GM19328 (cell line): Measurements from ENCODE around the gene SPTY2D1.
"Not testable (repeated sequence)": the region's sequence is repeated elsewhere in the genome, so short reads cannot be mapped to it uniquely, and the experiment has no call there.

Experiments
- ATAC-seq: cut with Tn5 transposase; IDR thresholded peaks from one replicate; pipeline ENCODE4 v1.9.1; 2021; ENCODE audit warnings: mild to moderate bottlenecking, moderate library complexity; ENCODE audit not compliant: unreplicated experiment

SPTY2D1 gene, protein sequence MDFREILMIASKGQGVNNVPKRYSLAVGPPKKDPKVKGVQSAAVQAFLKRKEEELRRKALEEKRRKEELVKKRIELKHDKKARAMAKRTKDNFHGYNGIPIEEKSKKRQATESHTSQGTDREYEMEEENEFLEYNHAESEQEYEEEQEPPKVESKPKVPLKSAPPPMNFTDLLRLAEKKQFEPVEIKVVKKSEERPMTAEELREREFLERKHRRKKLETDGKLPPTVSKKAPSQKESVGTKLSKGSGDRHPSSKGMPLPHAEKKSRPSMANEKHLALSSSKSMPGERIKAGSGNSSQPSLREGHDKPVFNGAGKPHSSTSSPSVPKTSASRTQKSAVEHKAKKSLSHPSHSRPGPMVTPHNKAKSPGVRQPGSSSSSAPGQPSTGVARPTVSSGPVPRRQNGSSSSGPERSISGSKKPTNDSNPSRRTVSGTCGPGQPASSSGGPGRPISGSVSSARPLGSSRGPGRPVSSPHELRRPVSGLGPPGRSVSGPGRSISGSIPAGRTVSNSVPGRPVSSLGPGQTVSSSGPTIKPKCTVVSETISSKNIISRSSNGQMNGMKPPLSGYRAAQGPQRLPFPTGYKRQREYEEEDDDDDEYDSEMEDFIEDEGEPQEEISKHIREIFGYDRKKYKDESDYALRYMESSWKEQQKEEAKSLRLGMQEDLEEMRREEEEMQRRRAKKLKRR

DNA sequence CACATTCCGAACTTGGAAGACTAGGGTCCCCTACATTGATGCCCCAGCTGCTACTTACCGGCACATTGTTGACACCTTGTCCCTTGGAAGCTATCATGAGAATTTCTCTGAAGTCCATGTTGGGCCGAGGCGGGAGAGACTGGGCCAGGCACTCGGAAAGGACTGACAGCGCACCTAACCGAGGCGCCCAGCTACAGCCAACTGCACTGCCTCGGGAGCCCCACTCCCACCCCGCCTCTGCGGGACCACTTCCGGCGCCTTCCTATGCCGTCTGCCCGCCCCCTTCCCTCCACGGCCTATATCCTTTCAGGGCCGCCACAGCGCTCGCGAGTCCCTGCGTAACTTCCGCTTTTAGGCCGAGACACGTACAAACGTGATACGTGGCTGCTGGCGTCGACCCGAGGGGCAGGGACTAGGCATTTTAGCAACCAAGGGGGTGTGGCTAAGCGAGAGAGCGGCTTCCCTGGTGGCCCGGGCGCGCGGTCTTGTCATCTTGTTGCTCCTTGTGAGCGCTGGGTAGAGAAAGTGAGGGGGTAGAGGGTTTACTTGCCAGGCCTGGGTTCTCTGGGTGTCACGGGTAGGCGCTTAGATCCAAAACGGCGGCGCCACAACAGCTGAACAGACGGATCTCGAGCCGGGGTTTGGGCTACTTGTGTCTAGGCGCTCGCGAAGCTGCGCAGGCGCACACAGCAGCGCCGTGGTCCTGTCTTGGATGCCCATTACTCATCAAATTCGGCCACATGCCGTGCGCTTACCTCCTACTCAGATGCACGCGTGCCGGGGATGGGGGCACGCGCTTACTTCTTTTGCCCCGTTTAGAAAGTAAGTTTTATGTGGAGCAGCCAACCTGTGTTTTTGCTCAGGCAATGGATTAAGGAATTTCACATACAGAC is at the start of gene SPTY2D1:
Gene SPTY2D1, minus strand, starts transcription at position 203 of the 893 bp plus-strand sequence. Its CDS starts 85 bp downstream, at position 118.
- ATAC-seq, result peak; percentile 96

DNA sequence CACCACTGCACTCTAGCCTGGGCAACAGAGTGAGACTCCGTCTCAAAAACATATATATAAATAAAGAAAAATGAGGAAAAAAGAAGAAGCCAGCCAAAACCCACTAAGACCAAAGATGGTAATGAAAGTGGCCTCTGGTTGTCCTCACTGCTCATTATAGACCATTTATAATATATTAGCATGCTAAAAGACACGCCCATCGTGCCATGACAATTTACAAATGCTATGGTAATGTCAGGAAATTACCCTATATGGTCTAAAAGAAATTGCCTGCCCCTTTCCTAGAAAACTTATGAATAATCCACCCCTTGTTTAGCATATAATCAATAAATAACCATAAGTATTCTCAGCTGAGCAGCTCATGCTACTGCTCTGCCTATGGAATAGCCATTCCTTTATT is 48.3 kb upstream of the SPTY2D1 start:
- no peak for ATAC-seq

DNA sequence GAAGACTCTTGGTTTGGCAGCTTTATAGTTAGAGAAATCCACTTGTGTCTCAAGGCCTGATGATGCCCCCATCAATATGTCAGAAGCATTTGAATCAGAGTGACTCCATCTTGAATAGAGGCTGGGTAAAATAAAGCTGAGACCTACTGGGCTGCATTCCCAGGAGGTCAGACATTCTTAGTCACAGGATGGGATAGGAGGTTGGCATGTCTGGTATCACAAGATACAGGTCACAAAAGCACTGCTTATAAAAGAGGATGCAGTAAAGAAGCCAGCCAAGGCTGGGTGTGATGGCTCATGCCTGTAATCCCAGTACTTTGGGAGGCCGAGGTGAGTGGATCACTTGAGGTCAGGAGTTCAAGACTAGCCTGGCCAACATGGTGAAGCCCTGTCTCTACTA is 47.8 kb upstream of the SPTY2D1 start:
- not testable (repeated sequence) for ATAC-seq

DNA sequence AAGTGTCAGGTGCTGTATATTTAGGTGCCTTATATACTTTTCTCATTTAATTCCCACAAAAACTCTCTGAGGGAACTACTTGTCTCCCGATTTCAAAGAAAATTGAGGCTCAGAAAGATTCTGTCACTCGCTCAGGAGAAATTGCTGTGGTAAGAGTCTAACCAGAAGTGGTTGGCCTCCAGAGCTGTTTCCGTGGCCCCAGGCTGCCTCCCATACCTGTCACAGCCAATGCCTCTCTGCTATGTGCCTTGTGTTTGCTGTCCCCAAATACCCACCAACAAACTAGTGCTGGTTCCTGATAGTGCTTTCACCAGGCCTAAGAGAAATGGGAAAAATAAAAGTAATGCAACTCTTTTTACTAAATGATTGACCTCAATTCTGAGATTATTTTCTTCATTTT is 43.4 kb upstream of the SPTY2D1 start:
- ATAC-seq, result no peak

DNA sequence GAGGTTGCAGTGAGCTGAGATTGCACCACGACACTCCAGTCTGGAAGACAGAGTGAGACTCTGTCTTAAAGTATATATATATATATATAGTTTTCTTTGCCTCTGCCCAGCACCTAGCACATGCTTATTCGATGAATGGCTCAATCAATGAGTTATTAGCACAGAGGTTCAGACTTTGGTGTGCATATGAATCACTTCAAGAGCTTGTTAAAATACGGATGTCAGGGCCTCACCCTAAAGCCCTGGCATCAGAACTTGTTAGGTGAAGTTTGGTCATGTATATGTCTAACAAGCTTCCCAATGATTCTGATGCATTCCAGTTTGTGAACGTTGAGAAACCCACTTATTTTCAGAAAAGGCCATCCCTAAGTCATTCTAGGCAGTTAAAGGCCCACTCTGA is 42.7 kb upstream of the SPTY2D1 start:
- no peak for ATAC-seq

DNA sequence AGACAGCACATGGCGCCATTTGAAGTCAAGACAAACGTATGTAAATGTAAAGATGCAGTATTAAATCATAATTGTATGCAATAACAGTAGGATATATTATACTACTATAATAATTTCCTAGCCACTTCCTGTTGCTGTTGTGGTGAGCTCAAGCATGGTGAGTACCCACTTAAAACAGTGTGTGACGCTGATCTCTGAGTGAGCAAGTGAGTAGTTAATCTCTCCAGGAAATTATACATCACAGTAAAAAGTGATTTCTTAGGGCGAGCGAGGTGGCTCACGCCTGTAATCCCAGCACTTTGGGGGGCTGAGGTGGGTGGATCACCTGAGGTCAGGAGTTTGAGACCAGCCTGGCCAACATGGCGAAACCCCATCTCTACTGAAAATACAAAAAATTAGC is 38.1 kb upstream of the SPTY2D1 start:
- not testable (repeated sequence) for ATAC-seq

DNA sequence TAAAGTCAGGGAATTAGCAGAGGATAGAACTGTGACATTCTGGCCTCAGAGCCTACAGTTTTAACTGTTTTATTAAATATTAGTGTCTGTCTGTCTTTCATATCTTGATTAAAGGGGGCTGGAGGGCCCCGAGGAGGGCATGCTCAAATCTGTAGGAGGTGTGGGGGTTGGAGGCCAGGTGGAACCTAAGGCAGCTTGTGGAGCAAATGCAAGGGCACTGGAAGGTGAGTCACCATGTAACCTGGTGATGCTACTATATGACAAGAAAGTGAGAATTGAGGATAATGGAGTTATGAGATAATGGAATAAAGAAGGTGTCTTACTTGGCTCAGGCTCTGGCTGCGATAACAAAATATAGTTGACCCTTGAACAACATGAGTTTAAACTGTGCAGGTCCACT is 37.1 kb upstream of the SPTY2D1 start:
- no peak for ATAC-seq

DNA sequence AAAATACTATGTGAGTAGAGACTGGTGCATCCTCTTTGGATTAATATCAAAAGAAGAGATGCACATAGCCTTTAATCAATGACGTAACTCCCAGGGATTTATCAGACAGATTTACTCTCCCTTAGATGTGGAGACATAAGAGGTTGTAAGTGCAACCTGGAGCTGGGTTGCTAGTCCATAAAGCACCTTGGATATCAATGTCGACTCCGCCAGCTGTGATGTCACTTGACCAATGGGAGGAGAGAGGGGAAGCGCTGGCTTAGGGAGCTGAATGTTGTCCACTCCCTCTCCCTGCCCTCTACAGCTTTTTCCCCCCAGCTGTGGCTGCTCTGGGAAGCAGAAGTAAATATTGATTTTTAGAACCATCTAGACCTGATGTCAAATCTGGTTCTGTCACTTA is 35.6 kb upstream of the SPTY2D1 start:
- ATAC-seq, result no peak

DNA sequence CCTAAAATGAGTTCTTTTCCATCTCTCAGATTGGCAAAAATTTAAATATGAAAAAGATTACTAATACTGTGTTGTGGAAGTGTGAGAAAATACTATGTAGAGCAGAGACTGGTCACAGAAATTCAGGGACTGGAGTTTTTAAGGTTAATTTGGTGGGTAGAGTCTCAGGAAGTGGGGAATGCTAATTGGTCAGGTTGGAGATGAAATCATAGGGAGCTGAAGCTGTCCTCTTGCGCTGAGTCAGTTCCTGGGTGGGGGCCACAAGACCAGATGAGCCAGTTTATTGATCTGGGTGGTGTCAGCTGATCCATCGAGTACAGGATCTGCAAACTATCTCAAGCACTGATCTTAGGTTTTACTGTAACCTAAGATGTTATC is 35.1 kb upstream of the SPTY2D1 start:
- no peak for ATAC-seq

DNA sequence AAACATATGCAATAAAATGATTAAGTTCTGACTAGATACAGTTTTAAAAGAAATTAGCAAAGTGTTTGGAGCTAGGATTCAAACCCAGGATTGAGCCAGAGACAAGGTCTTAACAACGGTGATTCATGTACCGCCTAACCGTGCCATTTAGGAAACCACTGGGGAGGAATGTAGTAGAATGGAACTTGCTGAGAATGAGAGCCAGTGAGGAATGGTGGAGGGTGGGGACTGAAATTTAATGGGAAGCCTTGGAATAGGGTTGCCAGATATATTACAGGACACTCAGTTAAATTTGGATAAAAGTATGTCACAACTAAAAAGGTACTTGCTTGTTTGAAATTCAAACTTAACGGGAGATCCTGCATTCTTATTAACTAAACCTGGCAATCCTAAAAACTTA is 34.0 kb upstream of the SPTY2D1 start:
- no peak for ATAC-seq

DNA sequence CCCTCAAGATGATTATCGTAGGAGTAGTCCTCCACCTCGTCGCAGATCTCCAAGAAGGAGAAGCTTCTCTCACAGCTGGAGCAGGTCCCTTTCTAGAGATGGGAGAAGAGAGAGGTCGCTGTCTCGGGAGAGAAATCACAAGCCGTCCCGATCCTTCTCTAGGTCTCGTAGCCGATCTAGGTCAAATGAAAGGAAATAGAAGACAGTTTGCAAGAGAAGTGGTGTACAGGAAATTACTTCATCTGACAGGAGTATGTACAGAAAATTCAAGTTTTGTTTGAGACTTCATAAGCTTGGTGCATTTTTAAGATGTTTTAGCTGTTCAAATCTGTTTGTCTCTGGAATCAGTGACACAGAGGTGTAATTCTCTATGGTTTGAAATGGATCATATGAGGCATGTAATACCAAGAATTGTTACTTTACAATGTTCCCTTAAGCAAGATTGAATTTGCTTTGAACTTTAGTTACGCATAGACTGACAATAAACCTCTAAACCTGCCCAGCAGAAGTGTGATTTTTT is 31.3 kb upstream of the SPTY2D1 start:
- ATAC-seq, result not testable (repeated sequence)

DNA sequence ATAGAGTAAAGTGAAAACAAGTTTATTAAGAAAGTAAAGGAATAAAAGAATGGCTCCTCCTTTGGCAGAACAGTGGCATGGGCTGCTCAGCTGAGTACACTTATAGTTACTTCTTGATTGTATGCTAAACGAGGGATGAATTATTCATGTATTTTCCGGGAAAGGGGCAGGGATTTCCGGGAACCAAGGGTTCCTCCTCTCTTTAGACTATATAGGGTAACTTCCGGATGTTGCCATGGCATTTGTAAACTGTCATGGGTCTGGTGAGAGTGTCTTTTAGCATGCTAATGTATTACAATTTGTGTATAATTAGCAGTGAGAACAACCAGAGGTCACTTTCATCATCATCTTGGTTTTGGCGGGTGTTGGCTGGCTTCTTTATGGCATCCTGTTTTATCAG is 23.5 kb upstream of the SPTY2D1 start:
- no peak for ATAC-seq

DNA sequence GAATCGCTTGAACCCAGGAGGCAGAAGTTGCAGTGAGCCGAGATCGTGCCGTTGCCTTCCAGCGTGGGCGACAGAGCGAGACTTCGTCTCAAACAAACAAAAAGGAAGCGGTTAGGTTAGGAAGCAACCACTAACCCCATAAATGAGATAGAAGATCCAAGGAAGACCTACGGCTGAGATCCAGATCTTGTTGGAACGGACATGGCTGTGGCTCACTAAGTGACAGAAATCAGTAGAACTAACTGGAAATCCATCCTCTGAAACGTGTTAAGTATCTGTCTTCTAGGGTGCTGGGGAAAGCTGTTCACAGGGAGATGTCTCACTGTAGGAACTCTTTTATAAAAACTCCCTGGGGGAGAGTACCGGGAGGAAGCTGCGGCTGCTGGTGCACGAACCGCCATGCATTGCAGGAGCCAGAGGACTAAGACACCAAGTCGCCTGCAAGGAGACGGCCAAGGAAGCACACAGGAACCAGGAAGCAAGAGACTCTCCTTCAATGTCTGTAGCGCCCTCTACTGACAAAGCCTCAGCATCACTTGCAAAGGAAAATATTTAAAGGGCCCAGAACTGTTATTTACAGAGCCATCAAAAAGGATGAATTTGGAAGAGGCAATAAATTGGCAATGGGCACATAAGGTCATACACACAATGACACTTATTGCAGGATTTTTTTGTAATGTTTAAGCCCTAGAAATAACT is 16.9 kb upstream of the SPTY2D1 start:
- no peak for ATAC-seq

DNA sequence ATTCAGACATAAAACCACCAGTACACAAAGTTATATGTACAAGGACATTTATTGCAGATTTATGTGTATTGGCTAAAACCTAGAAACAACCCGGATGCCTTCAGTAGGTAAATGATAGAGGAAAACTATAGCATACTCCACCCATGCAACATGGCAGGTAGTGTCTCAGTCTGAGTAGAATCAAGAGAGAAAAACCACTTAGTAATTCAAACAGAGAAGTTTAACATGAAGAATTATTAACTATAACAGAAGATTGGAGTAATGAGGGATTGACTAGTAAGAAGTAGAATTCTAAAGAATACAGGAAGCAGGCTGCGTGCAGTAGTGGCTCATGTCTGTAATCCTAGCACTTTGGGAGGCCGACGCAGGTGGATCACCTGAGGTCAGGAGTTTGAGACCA is 16.2 kb upstream of the SPTY2D1 start:
- ATAC-seq, result no peak

DNA sequence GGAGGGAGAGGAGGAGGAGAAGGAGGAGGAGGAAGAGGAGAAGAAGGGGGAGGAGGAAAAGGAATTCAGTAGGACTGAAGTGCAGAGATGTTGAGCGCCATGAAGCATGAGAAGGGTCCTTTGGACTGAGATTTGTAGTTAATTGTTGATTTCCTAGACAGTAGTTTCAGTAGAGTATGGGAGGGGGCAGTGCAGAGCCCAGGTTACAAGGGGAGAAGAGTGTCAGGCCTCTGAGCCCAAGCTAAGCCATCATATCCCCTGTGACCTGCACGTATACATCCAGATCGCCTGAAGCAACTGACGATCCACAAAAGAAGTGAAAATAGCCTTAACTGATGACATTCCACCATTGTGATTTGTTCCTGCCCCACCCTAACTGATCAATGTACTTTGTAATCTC is 8.9 kb upstream of the SPTY2D1 start:
- not testable (repeated sequence) for ATAC-seq

DNA sequence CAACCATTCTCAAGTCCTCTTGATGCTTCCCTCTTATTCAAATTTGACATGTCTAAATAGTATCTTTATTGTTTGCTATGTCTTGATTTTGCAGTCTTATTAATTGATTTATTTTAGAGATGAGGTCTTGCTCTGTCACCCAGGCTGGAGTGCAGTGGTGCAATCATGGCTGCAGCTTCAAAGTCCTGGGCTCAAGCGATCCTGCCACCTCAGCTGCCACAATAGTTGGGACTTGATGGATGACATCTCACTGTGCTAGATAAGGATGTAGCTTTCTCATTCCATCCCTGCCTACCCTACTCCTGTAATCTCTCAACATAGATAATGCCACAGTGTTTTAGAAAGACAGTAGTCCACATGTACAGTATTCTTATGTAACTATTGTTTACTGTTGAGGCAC is 7.5 kb upstream of the SPTY2D1 start:
- ATAC-seq, result no peak

DNA sequence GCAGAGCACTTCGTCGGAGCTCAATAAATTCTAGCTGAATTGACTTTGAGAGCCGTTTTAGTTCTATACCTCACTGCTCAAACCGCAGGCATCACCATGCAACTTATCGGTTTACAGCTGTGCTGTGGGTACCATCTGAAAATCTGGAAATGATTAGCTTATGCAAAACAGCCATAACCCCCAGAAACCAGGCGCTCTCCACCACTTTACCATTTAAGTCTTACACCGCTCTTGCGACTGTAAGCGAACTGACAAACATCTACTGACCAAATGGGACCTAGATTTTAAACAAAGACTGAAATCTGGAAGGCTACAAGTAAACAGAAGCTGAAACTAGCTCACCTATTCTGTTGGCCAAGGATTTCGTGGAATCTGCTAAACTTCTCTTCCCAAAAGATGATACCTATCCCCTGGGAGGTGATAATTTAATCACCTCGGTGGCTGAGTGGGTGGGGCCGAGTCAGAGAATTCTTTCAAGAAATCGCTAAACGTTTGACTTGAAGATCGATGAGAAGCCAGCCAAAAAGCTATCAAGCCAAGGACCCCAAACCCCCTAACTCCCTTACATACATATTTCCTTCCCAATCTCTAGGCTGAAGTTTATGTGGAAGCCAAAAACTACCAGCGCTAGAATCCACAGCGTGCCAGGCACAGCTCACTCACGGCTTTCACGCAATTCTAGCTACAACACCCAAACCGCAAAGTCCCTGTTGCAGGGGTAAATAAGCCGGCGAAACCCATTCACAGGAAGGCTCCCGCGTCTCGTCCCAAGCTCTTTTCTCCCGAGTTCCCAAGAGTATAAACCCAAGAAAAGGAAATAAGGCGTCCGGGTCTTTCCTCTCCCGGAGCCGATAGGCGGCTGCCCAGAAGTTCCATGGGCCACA is 644 bp downstream of the SPTY2D1 start:
- peak; percentile 50 for ATAC-seq

DNA sequence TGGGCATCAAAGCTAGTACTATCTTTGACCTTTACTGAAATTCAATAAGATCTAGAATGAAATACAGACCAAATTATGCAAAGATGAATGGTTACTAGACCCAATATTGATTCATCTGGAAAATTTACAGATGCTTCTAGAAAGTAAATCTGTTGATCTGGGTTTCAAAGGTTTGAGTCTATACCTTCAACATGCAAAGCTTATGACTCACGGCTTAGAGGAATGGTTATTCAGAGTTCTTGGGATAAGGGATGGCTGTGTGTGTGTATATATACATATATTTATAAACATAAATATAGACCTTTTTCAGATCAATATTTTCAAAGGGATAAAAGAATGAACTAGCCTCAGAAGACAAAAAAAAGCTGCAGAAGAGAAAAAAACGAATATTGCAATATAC is 1.3 kb downstream of the SPTY2D1 start:
- ATAC-seq, result no peak

DNA sequence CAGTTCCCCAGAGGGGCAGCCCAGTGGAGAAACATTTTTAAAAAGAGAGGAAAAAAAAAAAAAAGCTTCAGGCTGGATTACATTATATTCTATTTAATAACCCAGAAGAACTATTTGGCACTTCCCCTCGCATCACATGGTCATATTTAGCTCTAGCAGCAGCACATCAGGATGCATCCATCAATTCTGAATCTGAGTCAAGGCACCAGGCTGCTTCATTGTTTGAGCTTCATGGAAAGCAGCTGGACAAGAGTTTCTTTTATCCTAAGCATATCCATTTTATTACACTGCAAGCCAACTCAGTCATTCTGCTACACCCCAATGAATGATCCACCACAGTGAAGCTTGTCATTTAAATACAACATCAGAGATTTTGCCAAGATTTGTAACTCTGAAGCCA is 10.0 kb downstream of the SPTY2D1 start:
- no peak for ATAC-seq

DNA sequence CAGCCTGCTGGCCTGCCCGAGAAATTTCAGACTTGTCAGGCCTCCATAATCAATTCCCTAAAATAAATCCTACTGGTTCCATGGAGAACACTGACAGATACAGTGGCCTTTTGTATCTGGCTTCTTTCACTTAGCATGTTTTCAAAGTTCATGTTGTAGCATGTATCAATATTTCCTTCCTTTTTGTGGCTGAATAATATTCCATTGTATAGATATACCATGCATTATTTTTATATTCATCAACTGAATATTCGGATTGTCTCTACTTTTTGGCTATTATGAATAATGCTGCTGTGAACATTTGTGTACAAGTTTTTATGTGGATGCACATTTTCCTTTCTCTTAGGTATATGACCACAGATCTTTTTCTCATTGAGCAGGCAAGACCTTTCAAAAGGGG is 10.4 kb downstream of the SPTY2D1 start:
- ATAC-seq, result no peak
